HG03045 (cell line): Measurements from ENCODE around the gene FCMR.

Experiments used
- ATAC-seq: cut with Tn5 transposase; IDR thresholded peaks from one replicate; pipeline ENCODE4 v1.9.1; 2021; ENCODE audit warnings: mild to moderate bottlenecking, moderate library complexity; ENCODE audit not compliant: unreplicated experiment

The FCMR gene

DNA sequence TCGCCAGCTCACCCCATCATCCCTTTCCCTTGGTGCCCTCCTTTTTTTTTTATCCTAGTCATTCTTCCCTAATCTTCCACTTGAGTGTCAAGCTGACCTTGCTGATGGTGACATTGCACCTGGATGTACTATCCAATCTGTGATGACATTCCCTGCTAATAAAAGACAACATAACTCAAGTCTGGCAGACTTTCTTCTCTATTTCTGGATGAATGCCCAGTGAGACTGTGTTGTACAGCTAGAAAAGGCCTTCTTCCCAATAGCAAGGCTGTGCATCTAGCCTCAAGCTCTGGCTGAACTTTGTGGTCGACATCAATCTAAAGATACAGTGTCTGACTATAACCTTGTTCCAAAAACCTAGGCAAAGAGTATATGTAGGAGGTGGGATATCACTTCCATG lies 18.1 kb downstream of the FCMR start:
- ATAC-seq = no peak

DNA sequence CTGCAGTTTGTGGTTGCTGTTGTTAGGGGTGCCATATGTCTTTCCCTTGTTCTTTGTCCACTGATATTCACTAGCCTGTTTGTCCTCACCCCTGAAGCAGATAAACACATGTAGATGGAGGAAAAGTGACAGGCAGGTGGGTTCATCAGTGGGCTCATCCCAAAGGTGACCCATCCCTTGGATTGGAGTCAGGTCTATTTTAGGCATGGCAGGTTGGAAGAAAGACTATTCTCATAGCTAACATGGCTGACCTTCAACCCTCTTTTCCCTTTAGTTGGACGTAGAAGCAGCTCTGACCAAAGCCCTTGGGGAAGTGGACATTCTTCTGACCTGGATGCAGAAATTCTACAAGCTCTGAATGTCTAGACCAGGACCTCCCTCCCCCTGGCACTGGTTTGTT lies 19.0 kb downstream of the FCMR start:
- ATAC-seq = no peak

DNA sequence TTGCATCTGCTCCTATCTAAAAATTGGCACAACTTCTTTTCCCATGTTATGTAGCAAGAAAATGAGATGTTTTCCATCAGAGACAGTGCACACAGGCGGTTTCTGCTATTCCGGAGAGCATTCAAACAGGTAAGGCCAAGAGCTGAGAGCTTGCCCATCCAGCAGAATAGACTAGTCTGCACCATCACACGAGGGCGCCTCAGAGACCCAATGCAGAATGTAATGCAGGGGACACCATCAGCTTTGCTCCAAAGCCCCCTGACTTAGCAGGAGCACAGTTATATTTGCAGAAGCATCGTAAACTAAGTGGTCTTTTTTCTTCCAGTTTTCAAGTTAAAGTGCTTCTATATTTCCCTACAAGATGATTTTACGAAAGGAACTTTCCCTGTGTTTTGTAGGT lies 19.8 kb downstream of the FCMR start:
- ATAC-seq = no peak

DNA sequence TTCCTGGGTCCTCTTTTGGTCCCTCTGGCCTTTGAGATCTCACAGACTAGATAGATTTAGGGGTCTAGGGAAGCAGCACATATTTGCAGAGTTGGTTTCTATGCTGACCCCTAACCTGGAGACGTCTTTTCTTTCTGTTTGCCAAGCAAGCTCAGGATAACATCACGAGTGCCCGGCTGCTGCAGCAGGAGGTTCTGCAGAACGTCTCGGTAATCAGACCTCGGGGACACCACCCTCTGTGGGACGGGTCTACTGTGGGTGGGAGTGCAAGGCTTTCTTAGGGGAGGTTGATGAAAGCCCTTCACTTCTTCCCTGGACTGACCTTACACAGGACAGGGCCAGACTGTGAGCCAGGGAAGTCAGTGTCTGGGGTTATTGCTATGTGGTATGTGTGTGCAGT lies 21.6 kb downstream of the FCMR start:
- no peak for ATAC-seq

DNA sequence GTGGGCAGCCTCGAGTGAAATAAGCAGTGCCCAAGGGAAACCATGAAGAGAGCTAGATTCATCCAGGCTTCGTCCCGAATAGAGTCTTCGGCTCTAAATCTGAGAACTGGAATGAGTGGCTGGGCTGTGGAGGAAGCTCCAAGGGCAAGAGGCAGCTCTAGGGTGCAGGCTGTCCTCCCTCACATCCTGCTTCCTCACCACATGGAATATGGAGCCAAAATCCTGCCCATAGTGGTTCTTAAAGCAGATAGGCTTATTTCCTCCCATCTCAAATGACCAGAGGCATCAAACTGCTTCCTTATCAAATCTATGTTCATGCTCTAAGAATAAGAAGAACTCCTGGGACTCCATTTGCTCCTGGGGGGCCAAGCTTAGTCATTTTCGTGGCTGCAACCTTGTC lies 22.0 kb downstream of the FCMR start:
- no peak for ATAC-seq

DNA sequence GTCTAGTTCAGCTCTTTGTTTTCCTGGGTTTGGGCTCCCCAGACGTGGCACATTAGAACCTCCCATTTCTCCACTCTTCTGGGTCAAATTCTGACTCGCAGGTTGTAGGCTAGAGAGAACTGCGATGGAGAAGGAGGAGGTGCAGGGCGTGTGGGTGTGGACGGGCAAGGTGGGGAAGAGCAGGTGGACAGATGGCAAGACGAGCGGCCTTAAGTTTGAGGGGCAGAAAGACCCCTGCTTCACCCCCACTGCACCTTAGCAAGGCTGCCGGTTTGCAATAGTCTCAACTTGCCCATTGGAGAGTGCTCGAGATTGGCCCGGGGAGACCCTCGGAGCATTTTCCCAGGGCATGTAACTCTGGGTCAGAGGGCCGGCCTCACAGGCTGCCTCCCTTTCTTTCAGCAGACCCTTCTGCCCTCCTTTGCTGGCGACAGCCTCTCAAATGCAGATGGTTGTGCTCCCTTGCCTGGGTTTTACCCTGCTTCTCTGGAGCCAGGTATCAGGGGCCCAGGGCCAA lies 22.8 kb downstream of the FCMR start:
- ATAC-seq = no peak

DNA sequence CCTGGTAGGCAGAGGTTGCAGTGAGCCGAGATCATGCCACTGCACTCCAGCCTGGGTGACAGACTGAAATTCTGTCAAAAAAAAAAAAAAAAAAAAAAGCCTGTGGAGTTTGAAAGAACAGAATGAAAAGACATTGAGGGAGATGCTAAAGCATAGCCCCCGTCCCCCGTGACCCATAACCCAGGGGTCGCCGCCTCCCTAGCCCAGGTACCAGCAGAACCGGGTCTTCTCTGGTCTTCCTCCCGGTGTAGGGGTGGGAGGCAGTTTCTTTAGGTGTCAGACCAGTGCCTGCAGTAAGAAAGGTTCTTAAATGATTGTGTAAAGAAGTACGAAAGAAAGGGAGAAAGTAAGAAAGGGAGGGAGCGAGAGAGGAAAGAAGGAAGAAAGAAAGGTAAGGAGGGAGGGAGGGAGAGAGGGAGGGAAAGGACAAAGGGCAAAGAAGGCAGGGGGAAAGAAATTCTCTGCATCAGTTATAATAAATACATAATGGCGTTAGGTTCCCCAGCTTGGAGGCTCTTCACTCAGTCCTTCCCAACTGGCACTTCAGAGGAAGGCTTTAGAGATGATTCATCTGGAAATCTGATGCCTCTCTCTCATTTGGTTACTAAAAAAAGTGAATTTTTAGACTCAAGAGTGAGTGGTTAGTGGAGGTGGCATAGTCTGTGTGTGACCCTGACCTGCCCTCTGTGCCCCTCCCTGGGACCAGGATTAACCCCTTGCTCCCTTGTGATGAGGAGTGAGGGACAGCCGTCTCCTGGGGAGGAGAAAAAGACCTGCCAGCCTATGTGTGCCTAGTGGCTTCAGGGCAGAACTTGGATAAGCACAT lies 23.4 kb downstream of the FCMR start:
- no peak for ATAC-seq

DNA sequence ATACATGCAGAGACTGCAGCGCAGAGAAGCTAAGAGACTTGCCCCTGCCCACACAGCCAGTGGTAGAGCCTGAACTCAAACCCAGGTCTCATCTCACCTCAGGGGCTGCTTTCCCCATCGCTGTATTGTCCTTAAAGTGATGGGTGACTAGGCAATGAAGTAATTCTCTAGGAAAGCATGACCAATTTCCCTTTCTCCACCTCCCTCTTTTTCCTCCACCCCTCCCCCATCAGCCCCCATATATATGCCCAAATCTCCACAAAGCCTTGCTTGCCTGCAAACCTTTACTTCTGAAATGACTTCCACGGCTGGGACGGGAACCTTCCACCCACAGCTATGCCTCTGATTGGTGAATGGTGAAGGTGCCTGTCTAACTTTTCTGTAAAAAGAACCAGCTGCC lies 24.6 kb downstream of the FCMR start, which contains the start of gene IL24:
Gene IL24 (plus strand): TSS at position 269 of the 400 bp plus-strand sequence. CDS start 390 bp downstream, outside the sequence.
- ATAC-seq = no peak

DNA sequence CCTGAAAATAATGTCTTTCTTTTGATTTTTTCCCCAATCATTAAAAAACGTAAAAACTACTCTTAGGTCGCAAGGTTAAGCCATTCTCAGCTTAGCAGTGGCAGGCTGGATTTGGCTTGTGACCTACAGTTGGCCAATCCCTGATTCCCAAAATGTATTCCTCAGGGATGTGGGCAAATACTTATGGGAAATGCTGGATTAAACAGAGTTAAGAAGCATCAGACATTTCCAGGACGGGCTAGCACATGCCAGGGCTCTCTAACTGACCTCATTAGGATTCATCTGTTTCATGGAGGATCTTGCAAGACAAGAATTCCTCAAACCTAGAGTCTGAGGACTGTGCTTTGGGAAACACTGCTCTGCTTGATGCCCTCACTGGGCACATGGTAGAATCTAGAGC lies 25.5 kb downstream of the FCMR start:
- ATAC-seq = no peak

DNA sequence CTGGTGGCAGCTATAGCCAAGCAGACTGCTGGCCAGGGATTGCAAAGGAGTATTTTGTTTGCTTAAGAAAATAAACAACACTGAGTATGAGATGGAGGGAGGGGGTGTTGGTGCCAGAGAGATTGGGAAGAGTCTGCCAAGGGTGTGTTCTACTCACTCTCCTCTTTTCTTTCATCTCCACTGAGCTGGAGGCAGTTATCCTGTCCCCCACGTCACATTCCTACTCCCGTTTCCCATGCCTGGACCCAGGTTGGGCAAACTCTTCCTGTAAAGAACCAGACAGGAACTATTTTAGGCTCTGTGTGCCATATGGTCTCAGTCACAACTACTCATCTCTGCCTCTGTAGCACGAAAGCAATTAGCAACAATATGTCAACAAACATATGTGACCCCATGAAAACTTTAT lies 25.9 kb downstream of the FCMR start:
- no peak for ATAC-seq

DNA sequence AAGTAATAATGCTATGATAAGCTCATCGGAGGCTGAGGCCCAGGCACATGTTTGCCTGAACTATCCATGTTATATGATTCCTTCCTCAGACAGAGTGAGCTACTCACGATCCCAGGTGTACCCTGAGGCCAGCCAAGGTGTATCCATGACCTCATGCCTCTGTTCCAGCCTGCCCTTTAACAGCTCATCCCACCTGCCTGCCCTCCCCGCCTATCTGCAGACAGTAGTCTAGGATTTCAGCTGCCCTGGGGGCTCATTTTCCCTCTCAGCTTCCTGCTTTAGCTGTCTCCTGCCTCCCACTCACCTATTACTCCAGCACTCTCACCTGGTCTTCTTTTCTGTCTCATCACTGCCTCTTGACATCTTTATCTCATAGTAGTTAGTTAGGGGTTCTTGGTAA lies 26.4 kb downstream of the FCMR start:
- no peak for ATAC-seq

DNA sequence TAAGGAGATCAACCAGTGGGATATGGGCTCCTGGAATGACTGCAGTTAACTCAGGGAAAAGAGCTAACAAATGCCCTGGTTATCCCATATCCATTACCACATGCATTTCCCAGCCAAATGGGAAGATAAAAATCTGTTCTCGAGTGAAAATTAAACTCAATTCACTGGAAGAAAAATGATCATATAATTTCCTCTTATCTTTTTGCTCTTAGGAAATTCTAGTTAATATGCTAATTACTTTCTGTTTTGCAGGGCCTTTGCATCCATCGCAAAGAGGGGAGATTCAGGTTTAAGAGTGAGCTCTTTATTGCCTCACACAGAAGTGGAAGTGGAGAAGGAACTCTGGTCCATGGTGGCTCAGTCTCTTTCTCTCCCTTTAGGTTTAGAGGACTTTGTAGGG lies 28.4 kb downstream of the FCMR start:
- ATAC-seq = no peak

DNA sequence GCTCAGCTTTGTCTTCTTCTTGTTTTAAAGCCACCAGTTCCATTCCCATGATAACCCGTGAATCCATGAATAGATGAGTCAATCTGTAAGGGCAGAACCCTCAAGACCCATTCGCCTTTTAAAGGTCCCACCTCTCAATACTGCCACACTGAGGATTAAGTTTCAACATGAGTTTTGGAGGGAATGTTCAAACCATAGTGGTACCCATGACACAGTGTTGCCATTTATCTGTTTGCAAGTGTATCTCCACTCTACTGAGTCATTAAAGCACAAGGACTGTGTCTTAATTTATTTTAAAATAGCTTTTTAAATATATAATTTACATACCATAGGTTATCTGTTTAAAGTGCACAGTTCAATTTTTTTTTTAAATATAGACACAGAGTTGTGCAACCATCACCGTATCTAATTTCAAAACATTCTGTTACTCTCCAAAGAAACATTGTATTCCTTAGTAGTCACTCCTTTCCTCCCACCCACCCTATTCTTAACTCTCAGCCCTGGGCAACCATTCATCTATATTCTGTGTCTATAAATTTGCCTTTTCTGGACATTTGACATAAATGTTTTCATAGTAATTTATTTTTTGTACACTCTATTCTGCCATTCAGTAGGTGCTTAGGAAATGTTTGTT lies 29.3 kb downstream of the FCMR start:
- no peak for ATAC-seq

DNA sequence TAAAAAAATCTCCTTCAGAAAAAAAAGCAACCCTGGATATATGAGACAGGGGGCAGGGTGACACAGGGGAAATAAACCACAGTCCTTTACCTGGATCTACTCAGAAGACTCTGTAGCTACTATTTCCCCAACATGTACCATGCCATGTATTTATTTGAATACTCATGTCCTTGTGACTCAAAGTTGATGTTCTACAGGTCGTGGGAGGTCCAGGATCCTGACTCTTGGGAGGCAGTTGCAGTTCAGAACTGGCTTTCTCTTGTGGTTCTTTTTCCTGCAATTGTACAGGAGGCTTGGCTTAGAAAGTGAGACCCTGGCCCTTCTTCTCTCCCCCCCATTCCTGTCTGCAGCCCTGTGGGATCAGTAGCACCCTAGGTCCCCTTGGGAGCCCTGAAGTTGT lies 30.3 kb downstream of the FCMR start:
- ATAC-seq = no peak

DNA sequence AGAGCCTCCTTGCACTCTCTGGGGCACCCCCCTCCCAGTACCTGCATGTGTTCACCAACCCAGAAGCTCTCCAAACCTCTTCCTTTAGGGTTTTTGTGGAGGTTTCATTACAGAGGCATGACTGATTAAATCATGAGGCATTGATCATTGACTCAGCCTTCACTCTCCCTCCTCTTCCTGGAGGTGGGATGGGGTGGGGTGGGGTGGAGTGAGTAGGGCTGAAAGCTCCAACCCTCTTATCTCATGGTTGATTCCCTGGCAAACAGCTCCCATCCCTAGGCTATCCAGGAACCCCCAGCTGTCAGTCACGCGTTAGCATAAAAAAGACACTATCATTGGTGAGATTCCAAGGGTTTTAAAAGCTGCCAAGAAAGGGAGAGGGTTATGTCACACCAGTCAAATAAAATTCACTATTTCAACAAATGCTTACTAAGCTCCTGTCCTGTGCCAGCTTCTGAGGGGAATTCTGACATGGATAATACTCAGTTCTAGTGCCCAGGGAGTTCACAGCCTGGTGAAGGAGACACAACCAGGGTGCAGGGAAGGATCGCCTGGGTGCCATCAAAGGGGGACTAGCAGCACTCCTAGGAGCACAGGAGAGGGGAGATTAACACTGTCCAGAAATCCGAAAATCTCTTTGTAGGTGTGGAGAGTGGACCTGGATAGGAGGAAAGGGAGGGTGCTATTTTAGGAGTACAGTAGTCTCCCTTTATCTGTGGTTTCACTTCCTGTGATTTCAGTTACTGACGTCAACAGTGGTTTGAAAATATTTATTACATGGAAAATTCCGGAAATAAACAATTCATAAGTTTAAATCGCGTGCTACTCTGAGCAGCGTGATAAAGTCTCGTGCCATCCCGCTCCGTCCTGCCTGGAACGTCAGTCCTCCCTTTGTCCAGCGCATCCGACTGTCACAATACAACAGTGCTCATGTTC lies 31.3 kb downstream of the FCMR start:
- ATAC-seq = no peak

DNA sequence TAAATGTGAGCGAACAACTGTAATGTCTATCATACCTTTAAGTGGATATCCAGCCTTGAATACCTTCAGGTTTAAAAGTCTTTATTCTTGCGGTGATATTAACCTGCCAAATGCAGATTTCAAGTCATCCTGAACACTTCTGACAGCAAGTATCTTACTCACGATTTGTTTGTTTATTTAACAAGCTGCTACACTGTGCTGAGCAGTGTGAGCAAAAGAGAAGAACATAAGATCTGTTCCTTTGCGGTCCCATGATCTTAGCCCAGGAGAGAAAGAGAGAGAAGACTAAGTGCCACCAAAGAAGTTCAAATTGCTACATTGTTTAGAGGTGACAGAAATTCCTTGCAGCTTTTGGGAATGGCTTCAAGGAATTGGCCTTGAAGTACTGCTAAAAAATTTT lies 34.0 kb downstream of the FCMR start:
- ATAC-seq = no peak

DNA sequence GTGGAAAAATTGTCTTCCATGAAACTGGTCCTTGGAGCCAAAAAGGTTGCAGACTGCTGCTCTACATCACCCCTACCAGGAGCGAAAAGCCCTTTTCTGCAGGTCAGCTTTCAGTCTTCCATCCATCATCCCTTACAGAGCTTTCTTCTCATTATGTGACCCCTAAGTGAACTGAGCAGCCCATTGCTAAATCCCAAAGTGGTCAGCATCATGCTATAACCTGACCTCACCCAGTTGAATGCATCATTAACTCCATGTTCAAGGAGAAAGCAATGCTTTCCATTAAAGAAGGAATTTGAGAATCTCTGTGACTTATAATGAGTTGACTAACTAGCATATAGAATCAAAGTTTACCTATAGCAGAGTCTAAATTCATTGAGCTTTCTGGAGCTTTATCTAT lies 34.9 kb downstream of the FCMR start:
- ATAC-seq = no peak

DNA sequence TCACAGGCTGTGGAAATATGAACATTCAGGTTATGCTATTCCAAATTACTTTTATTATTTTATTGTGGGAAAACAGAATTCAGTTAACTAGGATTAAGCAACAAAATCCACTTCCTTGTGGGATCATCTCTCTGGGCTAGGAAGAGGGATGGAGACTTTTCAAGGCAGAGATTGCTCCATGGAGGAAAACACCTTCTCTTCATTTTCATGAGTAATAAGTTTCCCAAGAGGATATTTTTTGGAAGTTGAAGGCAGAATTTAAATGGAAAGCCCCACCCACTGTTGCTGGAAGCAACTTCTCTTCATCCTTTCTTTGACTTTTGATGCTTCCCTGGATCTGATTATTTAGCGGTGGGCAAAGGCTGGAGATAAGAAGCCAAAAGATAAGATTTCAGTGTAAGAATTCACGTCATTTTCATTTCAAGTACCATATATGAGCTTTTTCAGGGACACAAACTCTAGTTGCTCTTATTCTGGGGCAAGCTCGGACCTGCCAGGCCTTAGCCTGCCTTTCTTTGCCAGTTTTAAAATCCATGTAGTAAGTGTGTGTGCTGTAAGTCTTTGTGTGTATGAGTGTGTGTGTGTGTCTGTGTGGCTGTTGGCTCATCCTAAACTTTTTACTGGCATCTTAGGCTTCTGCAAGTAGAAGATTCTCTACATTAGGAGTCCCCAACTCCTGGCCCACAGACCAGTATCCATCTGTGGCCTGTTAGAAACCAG lies 36.2 kb downstream of the FCMR start:
- no peak for ATAC-seq

DNA sequence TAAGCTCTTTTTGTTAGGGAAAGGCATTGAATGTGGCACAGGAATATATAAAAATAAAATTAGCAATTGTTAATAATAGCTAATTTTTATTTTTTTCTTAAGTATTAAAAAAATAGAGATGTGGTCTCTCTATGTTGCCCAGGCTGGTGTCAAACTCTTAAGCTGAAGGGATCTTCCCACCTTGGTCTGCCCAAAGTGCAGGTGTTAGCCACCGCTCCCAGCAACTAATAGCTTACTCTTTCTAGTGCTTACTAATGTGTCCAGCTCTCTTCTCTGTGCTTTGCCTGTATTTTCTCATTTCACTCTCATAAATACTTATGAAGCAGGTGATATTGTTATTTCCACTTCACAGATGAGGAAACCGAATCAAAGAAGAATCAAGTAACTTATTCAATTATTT lies 37.9 kb downstream of the FCMR start:
- ATAC-seq = no peak

DNA sequence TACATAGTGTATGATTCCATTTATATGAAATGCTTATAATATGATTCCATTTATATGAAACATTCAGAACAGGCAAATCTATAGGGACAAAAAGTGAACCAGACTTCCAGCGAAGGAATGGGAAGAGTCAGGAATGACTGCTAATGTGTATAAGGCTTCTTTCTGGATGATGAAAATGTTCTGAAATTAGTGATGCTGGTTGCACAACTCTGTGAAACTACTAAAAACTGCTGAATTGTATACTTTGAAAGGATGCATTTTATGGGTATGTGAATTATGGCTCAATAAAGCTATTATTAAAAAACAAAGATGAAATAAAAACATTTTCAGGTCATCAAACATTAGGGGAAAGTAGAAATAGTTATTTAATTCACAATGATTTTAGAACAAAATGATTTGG lies 38.6 kb downstream of the FCMR start:
- ATAC-seq = no peak

DNA sequence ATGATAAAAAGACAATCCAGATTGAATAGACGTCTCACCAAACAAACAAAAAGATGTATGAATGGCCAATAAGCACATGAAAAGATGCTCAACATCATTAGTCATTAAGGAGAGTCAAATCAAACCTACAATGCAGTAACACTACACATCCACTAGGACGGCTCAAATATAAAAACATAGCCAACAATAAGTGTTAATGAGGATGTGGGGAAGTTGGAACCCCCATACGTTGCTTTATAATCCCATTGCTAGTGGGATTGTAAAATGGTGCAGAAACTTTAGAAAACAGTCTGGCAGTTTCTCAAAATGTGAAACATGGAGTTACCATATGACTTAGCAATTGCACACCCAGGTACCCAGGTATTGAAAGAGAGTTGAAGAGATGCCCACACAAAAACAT lies 39.2 kb downstream of the FCMR start:
- no peak for ATAC-seq
